Astrocyte of the spinal cord (primary cell): Measurements from ENCODE around the gene KRT9.
"Not testable (repeated sequence)": the region's sequence is repeated elsewhere in the genome, so short reads cannot be mapped to it uniquely, and the experiment has no call there.

Source experiments
- DNase-seq: peaks from one replicate; pipeline ENCODE4 v3.0.0; 2011; ENCODE audit warnings: low read depth, low spot score
- H3K4me3 ChIP-seq: 2 replicates; pipeline ENCODE4 v1.5.1; 2011; ENCODE audit warnings: low read depth, mild to moderate bottlenecking, low read length, moderate library complexity
- in situ Hi-C: cut with HindIII; loops from 2 replicates; pipeline ENCODE4 v1.10.0; 2017; ENCODE audit warnings: low sequenced_read_pairs
- TF ChIP-seq, protein P1 (sequence below): IDR thresholded peaks from 2 replicates; pipeline ENCODE4 v1.5.1; 2012; ENCODE audit warnings: low read depth, mild to moderate bottlenecking, low read length, inconsistent platforms

Gene KRT9, protein sequence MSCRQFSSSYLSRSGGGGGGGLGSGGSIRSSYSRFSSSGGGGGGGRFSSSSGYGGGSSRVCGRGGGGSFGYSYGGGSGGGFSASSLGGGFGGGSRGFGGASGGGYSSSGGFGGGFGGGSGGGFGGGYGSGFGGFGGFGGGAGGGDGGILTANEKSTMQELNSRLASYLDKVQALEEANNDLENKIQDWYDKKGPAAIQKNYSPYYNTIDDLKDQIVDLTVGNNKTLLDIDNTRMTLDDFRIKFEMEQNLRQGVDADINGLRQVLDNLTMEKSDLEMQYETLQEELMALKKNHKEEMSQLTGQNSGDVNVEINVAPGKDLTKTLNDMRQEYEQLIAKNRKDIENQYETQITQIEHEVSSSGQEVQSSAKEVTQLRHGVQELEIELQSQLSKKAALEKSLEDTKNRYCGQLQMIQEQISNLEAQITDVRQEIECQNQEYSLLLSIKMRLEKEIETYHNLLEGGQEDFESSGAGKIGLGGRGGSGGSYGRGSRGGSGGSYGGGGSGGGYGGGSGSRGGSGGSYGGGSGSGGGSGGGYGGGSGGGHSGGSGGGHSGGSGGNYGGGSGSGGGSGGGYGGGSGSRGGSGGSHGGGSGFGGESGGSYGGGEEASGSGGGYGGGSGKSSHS

DNA sequence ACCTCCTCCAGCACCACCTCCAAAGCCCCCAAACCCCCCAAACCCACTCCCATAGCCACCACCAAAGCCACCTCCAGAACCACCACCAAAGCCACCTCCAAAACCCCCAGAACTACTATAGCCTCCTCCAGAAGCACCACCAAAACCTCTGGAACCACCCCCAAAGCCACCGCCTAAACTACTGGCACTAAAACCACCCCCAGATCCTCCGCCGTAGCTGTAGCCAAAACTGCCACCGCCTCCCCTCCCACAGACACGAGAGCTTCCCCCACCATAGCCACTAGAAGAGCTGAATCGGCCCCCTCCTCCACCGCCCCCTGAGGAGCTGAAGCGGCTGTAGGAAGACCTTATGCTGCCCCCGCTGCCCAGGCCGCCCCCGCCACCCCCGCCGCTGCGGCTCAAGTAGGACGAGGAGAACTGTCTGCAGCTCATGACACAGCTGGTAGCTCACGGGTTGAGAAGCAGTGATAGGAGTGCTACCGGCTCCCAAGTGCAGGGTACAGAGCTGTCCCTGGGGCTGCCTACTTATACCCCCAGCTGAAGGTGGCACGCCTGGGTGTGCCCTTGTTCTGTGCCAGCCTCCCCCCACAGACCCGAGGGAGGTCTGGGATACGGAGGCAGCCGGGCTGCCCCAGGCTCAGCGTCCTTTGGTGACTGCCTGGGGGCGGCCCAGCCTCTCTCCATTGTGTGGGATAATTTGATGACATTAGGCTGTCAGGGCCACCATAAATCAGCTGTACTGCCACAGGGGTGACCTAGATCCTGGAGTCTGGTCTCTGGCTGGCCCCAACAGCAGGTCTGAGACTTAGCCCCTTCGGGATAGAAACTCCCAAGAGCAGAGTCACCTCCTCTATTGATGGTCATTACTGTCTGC lies at the start of gene KRT9:
TSS of gene KRT9 (minus strand) at position 499 of the 874 bp plus-strand sequence. CDS start at position 432, 67 bp downstream.
- no peak for DNase-seq
- no peak within 1 kb of the TSS for H3K4me3 ChIP-seq
- TF ChIP-seq, protein P1, sequence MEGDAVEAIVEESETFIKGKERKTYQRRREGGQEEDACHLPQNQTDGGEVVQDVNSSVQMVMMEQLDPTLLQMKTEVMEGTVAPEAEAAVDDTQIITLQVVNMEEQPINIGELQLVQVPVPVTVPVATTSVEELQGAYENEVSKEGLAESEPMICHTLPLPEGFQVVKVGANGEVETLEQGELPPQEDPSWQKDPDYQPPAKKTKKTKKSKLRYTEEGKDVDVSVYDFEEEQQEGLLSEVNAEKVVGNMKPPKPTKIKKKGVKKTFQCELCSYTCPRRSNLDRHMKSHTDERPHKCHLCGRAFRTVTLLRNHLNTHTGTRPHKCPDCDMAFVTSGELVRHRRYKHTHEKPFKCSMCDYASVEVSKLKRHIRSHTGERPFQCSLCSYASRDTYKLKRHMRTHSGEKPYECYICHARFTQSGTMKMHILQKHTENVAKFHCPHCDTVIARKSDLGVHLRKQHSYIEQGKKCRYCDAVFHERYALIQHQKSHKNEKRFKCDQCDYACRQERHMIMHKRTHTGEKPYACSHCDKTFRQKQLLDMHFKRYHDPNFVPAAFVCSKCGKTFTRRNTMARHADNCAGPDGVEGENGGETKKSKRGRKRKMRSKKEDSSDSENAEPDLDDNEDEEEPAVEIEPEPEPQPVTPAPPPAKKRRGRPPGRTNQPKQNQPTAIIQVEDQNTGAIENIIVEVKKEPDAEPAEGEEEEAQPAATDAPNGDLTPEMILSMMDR, result no peak
- in situ Hi-C loops, result no loop called here

DNA sequence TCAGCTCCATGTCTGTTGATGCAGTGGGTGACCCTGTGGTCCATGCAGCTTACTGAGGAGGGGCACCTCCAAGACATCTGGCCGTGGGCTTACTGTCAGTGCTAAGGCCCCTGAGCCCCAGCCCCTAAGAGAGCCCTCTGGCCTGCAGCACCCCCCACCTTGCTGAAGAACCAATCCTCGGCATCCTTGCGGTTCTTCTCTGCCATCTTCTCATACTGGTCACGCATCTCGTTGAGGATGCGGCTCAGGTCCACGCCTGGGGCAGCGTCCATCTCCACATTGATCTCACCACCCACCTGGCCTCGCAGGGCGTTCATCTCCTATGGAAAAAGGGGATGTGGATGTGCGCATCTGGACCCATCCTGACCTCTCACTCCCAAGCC lies 49.6 kb upstream of the KRT9 start:
- H3K4me3 ChIP-seq, in situ Hi-C loops, DNase-seq: not testable (repeated sequence)

DNA sequence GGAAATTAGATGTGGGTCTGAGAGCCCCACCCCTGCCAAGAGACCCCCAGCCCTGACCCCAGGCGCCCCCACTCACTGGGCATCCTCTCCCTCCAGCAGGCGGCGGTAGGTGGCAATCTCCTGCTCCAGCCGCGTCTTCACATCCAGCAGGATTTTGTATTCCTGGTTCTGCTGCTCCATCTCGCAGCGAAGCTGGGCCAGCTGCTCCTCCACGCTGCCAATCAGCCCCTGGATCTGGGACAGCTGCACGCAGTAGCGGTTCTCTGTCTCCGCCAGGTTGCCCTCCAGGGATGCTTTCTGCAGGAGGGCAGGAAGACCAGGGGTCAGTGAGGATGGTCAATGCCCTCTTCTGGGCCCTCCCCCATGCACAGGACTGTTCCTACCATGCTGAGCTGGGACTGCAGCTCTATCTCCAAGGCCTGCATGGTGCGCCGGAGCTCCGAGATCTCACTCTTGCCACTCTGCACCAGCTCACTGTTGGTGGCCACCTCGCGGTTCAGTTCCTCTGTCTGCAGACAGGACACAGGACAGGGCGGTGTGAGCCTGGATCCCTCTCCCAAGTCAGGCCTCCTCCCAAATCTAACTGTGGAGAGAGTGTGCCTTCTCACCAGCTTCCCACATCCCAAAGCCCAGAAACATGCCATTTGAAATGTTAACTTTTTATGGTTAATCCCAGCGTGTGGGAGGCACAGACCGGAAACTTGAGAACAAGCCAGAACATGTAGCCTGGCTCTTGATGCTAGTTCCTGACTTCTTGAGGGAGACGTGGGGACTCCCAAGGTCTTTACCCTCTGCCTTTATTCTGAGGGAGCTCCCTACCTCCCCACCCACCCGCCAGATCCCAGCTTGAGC lies 49.0 kb upstream of the KRT9 start:
- TF ChIP-seq, protein P1, result no peak
- H3K4me3 ChIP-seq, result no peak overlapping the region
- in situ Hi-C loops, result no loop called here
- no peak for DNase-seq

DNA sequence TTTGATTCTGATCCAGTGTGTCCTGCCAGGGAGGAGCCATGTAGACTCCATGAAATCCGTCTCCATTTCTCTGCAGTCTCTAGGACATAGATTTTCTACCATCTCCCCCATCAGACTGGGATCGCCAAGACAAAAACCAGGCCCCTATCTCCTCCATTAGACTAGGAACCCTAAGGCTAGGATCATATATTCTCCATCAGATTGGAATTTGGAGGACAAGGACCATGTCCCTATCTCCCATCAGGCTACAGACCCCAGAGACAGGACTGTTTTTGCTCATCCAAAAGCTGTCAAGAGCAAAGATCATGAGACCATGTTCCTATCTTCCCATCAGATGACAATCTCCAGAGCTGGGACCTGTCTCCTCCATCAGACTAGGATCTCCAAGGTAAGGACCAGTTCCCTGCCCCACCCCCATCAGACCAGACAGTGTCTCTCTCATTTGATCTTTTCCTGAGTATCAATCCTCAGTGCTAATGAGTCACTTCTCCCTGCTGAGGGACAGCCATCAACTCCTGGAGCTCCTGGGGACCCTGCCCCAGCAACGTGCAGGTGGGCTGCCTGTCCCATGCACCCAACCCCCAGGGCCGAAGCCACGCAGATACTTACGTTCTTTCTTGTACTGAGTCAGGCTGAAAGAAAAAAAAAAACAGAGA lies 48.2 kb upstream of the KRT9 start:
- H3K4me3 ChIP-seq, DNase-seq, in situ Hi-C loops: not testable (repeated sequence)

DNA sequence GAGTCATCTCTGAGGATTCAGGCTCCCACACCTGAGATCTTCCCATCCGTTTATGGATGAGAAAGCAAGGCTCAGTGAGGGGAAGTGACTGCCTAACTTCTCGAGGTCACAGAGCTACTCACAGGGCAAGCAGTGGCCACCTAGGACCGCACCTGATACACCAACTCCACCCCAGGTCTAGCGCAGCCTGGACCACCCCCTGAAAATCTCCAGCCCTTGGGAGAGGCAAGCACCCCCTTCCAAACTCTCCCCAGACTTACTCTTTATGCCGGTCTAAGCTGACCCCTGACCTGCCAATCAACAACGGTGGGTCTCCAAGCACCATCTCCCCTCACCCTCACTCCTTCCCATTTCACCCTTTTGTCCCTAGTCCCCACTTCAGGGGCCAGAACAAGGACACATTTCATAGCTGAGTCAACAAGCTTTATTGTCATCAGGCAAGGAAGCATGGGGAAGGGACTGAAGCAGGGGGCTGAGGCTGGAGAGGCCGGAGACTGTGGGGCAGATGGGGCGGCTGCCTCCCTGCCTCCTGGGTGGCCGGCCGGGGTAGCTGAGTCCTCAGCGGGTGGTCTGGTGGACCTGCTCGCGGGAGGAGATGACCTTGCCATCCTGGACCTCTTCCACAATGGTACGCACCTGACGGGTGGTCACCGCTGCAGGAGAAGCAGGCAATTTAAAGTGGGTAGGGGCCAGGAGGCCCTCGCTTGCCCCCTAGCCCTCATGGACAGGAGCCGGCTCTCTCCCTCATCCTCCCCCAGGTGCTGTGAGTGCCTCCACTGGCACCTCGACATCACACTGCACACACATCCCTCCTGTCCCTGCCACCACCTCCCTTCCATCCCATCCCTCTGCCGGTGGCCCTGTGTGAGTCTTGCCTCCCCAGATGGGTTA lies 47.4 kb upstream of the KRT9 start:
- DNase-seq, result no peak
- in situ Hi-C loops, result no loop called here
- no peak overlapping the region for H3K4me3 ChIP-seq
- TF ChIP-seq, protein P1, result no peak

DNA sequence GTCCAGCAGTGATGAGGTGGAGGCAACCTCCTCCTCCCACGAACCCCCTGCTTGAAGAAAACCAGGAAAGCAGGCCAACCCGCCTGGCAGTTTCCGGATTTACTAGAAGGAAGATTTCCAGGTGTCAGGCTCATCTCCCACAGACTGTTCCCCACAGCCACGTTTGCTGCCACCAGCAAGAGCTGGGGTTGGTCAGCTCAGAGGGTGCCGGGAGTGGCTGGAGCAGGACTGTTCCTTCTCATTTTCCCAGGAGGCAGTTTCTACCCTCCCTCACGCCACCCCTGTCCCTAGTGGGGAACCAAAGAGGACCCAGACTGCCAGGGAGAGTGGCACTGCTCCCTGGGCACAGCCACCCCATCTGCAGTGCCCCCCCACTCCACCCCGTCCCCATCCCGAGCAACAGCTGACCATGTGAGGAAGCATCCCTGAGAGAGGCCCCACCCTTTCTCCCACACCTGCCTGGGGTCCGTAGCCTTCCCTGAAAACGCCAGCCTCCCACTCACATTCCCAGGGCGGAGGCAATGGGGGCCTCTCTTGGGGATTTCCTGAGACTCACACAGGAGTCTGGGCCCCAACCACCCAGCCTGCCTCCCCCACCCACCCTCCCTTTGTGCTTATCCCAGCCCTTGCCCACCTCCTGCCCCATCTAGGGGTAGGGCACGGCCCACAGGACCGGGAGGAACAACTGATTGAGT lies 46.6 kb upstream of the KRT9 start:
- DNase-seq, result no peak

More for the DNA sequence above, 46.6 kb upstream of the KRT9 start:
- in situ Hi-C loops, result no loop called here
- TF ChIP-seq, protein P1, result no peak
- H3K4me3 ChIP-seq, result no peak overlapping the region
